ENCODE results near the gene CFAP46.
"Not testable (repeated sequence)": the region's sequence is repeated elsewhere in the genome, so short reads cannot be mapped to it uniquely, and the experiment has no call there.

CFAP46 gene

GRCh38 chr10:132858121-132859081, 84.0 kb downstream of the CFAP46 start:
- peak in 3 of 10 donors; percentile 55 to 75 (median 62) for DNase-seq

GRCh38 chr10:132856869-132857524, 85.4 kb downstream of the CFAP46 start:
- intact Hi-C loops (cut with DNase I): no loop called here
- peak in 3 of 10 donors; percentile 39 to 62 (median 50) for DNase-seq

More at GRCh38 chr10:132858121-132859081, 84.0 kb downstream of the CFAP46 start:
- intact Hi-C loops (cut with DNase I): no loop called here

GRCh38 chr10:132855889-132856288, 86.5 kb downstream of the CFAP46 start:
- intact Hi-C loops (cut with DNase I): no loop called here
- DNase-seq: peak in 1 of 10 donors; percentile 9

- intact Hi-C loops (cut with DNase I): no loop called here
- peak in 1 of 10 donors; percentile 39 for DNase-seq
These were observed 90.9 kb downstream of the CFAP46 start for GRCh38 chr10:132851451-132851850.

GRCh38 chr10:132850896-132851295, 91.5 kb downstream of the CFAP46 start:
- peak in 3 of 10 donors; percentile 7 to 59 (median 57) for DNase-seq
- intact Hi-C loops (cut with DNase I): no loop called here

- peak in 3 of 10 donors; percentile 47 to 70 (median 58) for DNase-seq
- intact Hi-C loops (cut with DNase I): no loop called here
These were observed 92.1 kb downstream of the CFAP46 start for GRCh38 chr10:132850246-132850645.

GRCh38 chr10:132849546-132850031, 92.8 kb downstream of the CFAP46 start:
- DNase-seq: peak in 3 of 10 donors; percentile 42 to 83 (median 77)

GRCh38 chr10:132848951-132849545, 93.3 kb downstream of the CFAP46 start:
- intact Hi-C loops (cut with DNase I): no loop called here
- DNase-seq: peak in 2 of 10 donors; percentile 50 to 67

More at GRCh38 chr10:132849546-132850031, 92.8 kb downstream of the CFAP46 start:
- intact Hi-C loops (cut with DNase I): no loop called here

- peak in 2 of 10 donors; percentile 22 to 76 for DNase-seq
- intact Hi-C loops (cut with DNase I): no loop called here
These were observed 94.1 kb downstream of the CFAP46 start for GRCh38 chr10:132848291-132848701.

GRCh38 chr10:132847856-132848255, 94.5 kb downstream of the CFAP46 start:
- DNase-seq: no peak
- intact Hi-C loops (cut with DNase I): no loop called here

GRCh38 chr10:132847416-132847777, 95.0 kb downstream of the CFAP46 start:
- intact Hi-C loops (cut with DNase I): no loop called here

GRCh38 chr10:132846631-132847415, 95.5 kb downstream of the CFAP46 start:
- intact Hi-C loops (cut with DNase I): no loop called here

More at GRCh38 chr10:132847416-132847777, 95.0 kb downstream of the CFAP46 start:
- DNase-seq: peak in 2 of 10 donors; percentile 49 to 73

GRCh38 chr10:132845780-132846595, 96.4 kb downstream of the CFAP46 start:
- intact Hi-C loops (cut with DNase I): no loop called here
- DNase-seq: peak in 2 of 10 donors; percentile 66 to 68

More at GRCh38 chr10:132846631-132847415, 95.5 kb downstream of the CFAP46 start:
- peak in 2 of 10 donors; percentile 61 to 63 for DNase-seq

GRCh38 chr10:132845041-132845551, 97.3 kb downstream of the CFAP46 start:
- no peak for DNase-seq
- intact Hi-C loops (cut with DNase I): no loop called here

- no peak for DNase-seq
- intact Hi-C loops (cut with DNase I): no loop called here
These were observed 98.1 kb downstream of the CFAP46 start for GRCh38 chr10:132844069-132844809.

- DNase-seq: peak in 1 of 10 donors; percentile 36
- intact Hi-C loops (cut with DNase I): not testable (repeated sequence)
These were observed 99.1 kb downstream of the CFAP46 start for GRCh38 chr10:132843276-132843675.

- no peak for DNase-seq
- intact Hi-C loops (cut with DNase I): no loop called here
These were observed 100.0 kb downstream of the CFAP46 start for GRCh38 chr10:132842397-132842796.

GRCh38 chr10:132841615-132841975, 100.8 kb downstream of the CFAP46 start:
- DNase-seq: peak in 1 of 10 donors; percentile 51
- intact Hi-C loops (cut with DNase I): no loop called here
